GM21447 (cell line): ENCODE results near the gene GFM1.

Experiments
- ATAC-seq: cut with Tn5 transposase; IDR thresholded peaks from one replicate; pipeline ENCODE4 v1.9.1; 2021; ENCODE audit not compliant: unreplicated experiment

GFM1 gene

GRCh38 chr3:158723991-158724390 is 79.7 kb downstream of the GFM1 start:
- no peak for ATAC-seq

GRCh38 chr3:158725348-158726011 is 81.2 kb downstream of the GFM1 start:
- ATAC-seq, result no peak

GRCh38 chr3:158727206-158728060 is 83.1 kb downstream of the GFM1 start:
- peak; percentile 64 for ATAC-seq

GRCh38 chr3:158728061-158728377 is 83.7 kb downstream of the GFM1 start:
- ATAC-seq, result peak; percentile 7

- ATAC-seq, result no peak
Observed at GRCh38 chr3:158728851-158729250, 84.5 kb downstream of the GFM1 start.

- no peak for ATAC-seq
Observed at GRCh38 chr3:158731486-158731885, 87.2 kb downstream of the GFM1 start.

- peak; percentile 75 for ATAC-seq
Observed at GRCh38 chr3:158731938-158732855, 87.9 kb downstream of the GFM1 start, which contains the start of gene RARRES1. Gene RARRES1 (minus strand): TSS chr3:158732457. CDS start chr3:158732415, 42 bp downstream.

- ATAC-seq, result no peak
Observed at GRCh38 chr3:158732856-158733200, 88.5 kb downstream of the GFM1 start.

- ATAC-seq, result no peak
Observed at GRCh38 chr3:158733656-158734055, 89.3 kb downstream of the GFM1 start.

- no peak for ATAC-seq
Observed at GRCh38 chr3:158735296-158736033, 91.1 kb downstream of the GFM1 start.

- no peak for ATAC-seq
Observed at GRCh38 chr3:158737410-158737809, 93.1 kb downstream of the GFM1 start.

GRCh38 chr3:158737976-158738615 is 93.8 kb downstream of the GFM1 start:
- ATAC-seq, result no peak

GRCh38 chr3:158738653-158739052 is 94.3 kb downstream of the GFM1 start:
- ATAC-seq, result no peak

GRCh38 chr3:158739078-158739477 is 94.8 kb downstream of the GFM1 start:
- ATAC-seq, result no peak

GRCh38 chr3:158739661-158740060 is 95.3 kb downstream of the GFM1 start:
- no peak for ATAC-seq
